Hepatocyte (in vitro differentiated cells): ENCODE data around the gene TBC1D9. TPM values are rescaled to one million over a fixed set of nuclear protein-coding genes. Genes with fewer than 3 reads are reported as not detected.

Experiments
- DNase-seq: peaks from one replicate; pipeline ENCODE4 v3.0.0-alpha.2; 2016; ENCODE audit warnings: low spot score
- H2AFZ ChIP-seq: fragments of 200-600 bp; sonication (generic); 2 replicates; pipeline ENCODE4 v1.6.0; 2016; ENCODE audit warnings: antibody characterized with exemption, mild to moderate bottlenecking
- H3K27ac ChIP-seq: fragments of 200-600 bp; sonication (generic); 2 replicates; pipeline ENCODE4 v1.5.1; 2016; ENCODE audit warnings: mild to moderate bottlenecking
- H3K27me3 ChIP-seq: fragments of 200-600 bp; sonication (generic); 2 replicates; pipeline ENCODE4 v1.6.1; 2016
- H3K36me3 ChIP-seq: fragments of 200-600 bp; sonication (generic); replicated peaks from 2 replicates; pipeline ENCODE4 v1.5.1; 2016; ENCODE audit warnings: low read depth; ENCODE audit not compliant: insufficient read depth
- H3K4me1 ChIP-seq: fragments of 200-600 bp; sonication (generic); 2 replicates; pipeline ENCODE4 v1.5.1; 2016; ENCODE audit warnings: mild to moderate bottlenecking, moderate library complexity; ENCODE audit not compliant: insufficient read depth
- H3K4me2 ChIP-seq: fragments of 200-600 bp; sonication (generic); 2 replicates; pipeline ENCODE4 v1.6.0; 2016
- H3K4me3 ChIP-seq: fragments of 200-600 bp; sonication (generic); 2 replicates; pipeline ENCODE4 v1.5.1; 2016; ENCODE audit warnings: mild to moderate bottlenecking
- H3K79me2 ChIP-seq: fragments of 200-600 bp; sonication (generic); 2 replicates; pipeline ENCODE4 v1.6.0; 2017; ENCODE audit warnings: mild to moderate bottlenecking
- H3K9me2 ChIP-seq: fragments of 200-600 bp; sonication (generic); replicated peaks from 2 replicates; pipeline ENCODE4 v1.6.0; 2017; ENCODE audit warnings: mild to moderate bottlenecking; ENCODE audit not compliant: insufficient read depth
- H3K9me3 ChIP-seq: fragments of 200-600 bp; sonication (generic); 2 replicates; pipeline ENCODE4 v1.5.1; 2016; ENCODE audit warnings: low read depth, mild to moderate bottlenecking
- H4K20me1 ChIP-seq: fragments of 200-600 bp; sonication (generic); 2 replicates; pipeline ENCODE4 v1.6.0; 2016; ENCODE audit warnings: mild to moderate bottlenecking; ENCODE audit not compliant: insufficient read depth, poor library complexity, severe bottlenecking
- CTCF ChIP-seq: fragments of 200-600 bp; sonication (generic); IDR thresholded peaks from 2 replicates; pipeline ENCODE4 v1.5.1; 2016; ENCODE audit warnings: antibody characterized with exemption, mild to moderate bottlenecking; ENCODE audit not compliant: poor library complexity
- EZH2 ChIP-seq: fragments of 200-600 bp; sonication (generic); IDR thresholded peaks from 2 replicates; pipeline ENCODE4 v1.6.1; 2016; ENCODE audit warnings: antibody characterized with exemption, mild to moderate bottlenecking, borderline replicate concordance
- EZH2phosphoT487 ChIP-seq: fragments of 200-600 bp; sonication (generic); IDR thresholded peaks from one replicate; pipeline ENCODE4 v1.6.1; 2018; ENCODE audit warnings: antibody characterized with exemption, mild to moderate bottlenecking, low read depth, moderate library complexity; ENCODE audit not compliant: unreplicated experiment, severe bottlenecking
- WGBS: methylation state at CpG from one replicate; pipeline ENCODE4 v1.1.6; 2016; ENCODE audit warnings: low lambda C conversion rate; ENCODE audit errors: missing lambda C conversion rate; 5-methylcytosine and 5-hydroxymethylcytosine counted together
- polyA plus RNA-seq: library from polyadenylated mRNA; unstranded; fragments of >200 nt; fragmentation: Nextera tagmentation; extraction: Ambion mirVana; gene quantifications from 2 replicates; pipeline ENCODE4 v1.2.1, GENCODE V29; 2016
- total RNA-seq: library from RNA; depleted of rRNA; stranded (reverse); fragments of >200 nt; gene quantifications from 2 replicates; pipeline ENCODE4 v1.2.3, GENCODE V29; 2014

Gene TBC1D9
- total and polyA plus RNA-seq, 2 experiments from 2014 or later, result 10.5 to 35.6 TPM

GRCh38 chr4:140637836-140638235 lies 118.3 kb downstream of the TBC1D9 start:
- DNase-seq, result no peak
- Histone ChIP-seq H3K79me2 (no peaks in the 10 kb centered on the region), H3K27ac (no peak overlapping the region), H2AFZ (no peak overlapping the region), H4K20me1 (no peaks in the 10 kb centered on the region), H3K4me2 (no peak overlapping the region), H3K9me2 (no peaks in the 10 kb centered on the region), H3K4me3 (no peak overlapping the region), H3K36me3 (no peaks in the 10 kb centered on the region), H3K4me1 (peaks cover 31% of the 10 kb centered on the region), H3K9me3 (no peaks in the 10 kb centered on the region), H3K27me3 (no peaks in the 10 kb centered on the region)
- WGBS, result 87% methylated on average over 6 of the region's 6 CpGs
- TF ChIP-seq EZH2phosphoT487 (no peak), CTCF (peak; percentile 45)

GRCh38 chr4:140635606-140636005 lies 120.6 kb downstream of the TBC1D9 start:
- Histone ChIP-seq H3K27ac (peak overlapping the region; percentile 80), H2AFZ (no peak overlapping the region), H3K27me3 (no peaks in the 10 kb centered on the region), H3K9me3 (no peaks in the 10 kb centered on the region), H3K36me3 (no peaks in the 10 kb centered on the region), H3K4me1 (peaks cover 30% of the 10 kb centered on the region), H3K4me2 (peak overlapping the region; percentile 8), H3K9me2 (no peaks in the 10 kb centered on the region), H3K4me3 (no peak overlapping the region), H3K79me2 (no peaks in the 10 kb centered on the region), H4K20me1 (no peaks in the 10 kb centered on the region)
- TF ChIP-seq CTCF (no peak), EZH2phosphoT487 (no peak), EZH2 (no peak)
- peak; percentile 68 for DNase-seq
- 51% methylated on average over 6 of the region's 6 CpGs for whole genome bisulfite sequencing

- Histone ChIP-seq H3K36me3 (no peaks in the 10 kb centered on the region), H3K79me2 (no peaks in the 10 kb centered on the region), H4K20me1 (no peaks in the 10 kb centered on the region), H3K27me3 (no peaks in the 10 kb centered on the region), H3K9me2 (no peaks in the 10 kb centered on the region), H2AFZ (no peak overlapping the region), H3K4me3 (no peak overlapping the region), H3K4me2 (no peak overlapping the region), H3K9me3 (no peaks in the 10 kb centered on the region), H3K27ac (no peak overlapping the region), H3K4me1 (peaks cover 15% of the 10 kb centered on the region)
- 91% methylated on average over 10 of the region's 10 CpGs for WGBS
- DNase-seq, result no peak
- no peak for TF ChIP-seq EZH2phosphoT487
- no peak for TF ChIP-seq CTCF
- no peak for TF ChIP-seq EZH2
These were observed 122.2 kb downstream of the TBC1D9 start for GRCh38 chr4:140633951-140634350.

GRCh38 chr4:140633124-140633523 lies 123.1 kb downstream of the TBC1D9 start:
- H3K27ac ChIP-seq, result no peak overlapping the region
- TF ChIP-seq CTCF, result no peak
- no peak for TF ChIP-seq EZH2phosphoT487
- no peak for TF ChIP-seq EZH2
- no peaks in the 10 kb centered on the region for H3K79me2 ChIP-seq
- no peaks in the 10 kb centered on the region for H3K27me3 ChIP-seq
- no peaks in the 10 kb centered on the region for H4K20me1 ChIP-seq
- H3K9me3 ChIP-seq, result no peaks in the 10 kb centered on the region
- no peak overlapping the region for H3K4me2 ChIP-seq
- no peak for DNase-seq
- no peaks in the 10 kb centered on the region for H3K36me3 ChIP-seq
- H3K4me1 ChIP-seq, result peaks cover 15% of the 10 kb centered on the region
- no peak overlapping the region for H3K4me3 ChIP-seq
- no peaks in the 10 kb centered on the region for H3K9me2 ChIP-seq
- 78% methylated on average over 2 of the region's 2 CpGs for WGBS
- no peak overlapping the region for H2AFZ ChIP-seq
